ENCODE results near the gene RPL3. TPM values are rescaled to one million over a fixed set of nuclear protein-coding genes. Genes with fewer than 3 reads are reported as not detected.

The RPL3 gene
- 1,959 and 2,032 TPM in 2 replicates for total RNA-seq

GRCh38 chr22:39319284-39320022 lies at the start of gene RPL3:
RPL3 (minus strand) TSS chr22:39319623; CDS start chr22:39319597, 26 bp downstream.

GRCh38 chr22:39349967-39350726 lies 30.7 kb upstream of the RPL3 start, which contains the start of gene SYNGR1:
SYNGR1 (plus strand) TSS chr22:39349991; CDS start chr22:39350011, 20 bp downstream.

Other genes with a start within 250 kb of the RPL3 start
- gene APOBEC3G, start 242.3 kb downstream of the RPL3 start, total RNA-seq, result 8.4 and 20.9 TPM in 2 replicates
- 0.11 TPM in 1 of 2 replicates, not detected in the other for gene APOBEC3H, start 222.4 kb downstream of the RPL3 start, total RNA-seq
- gene CBX7, start 166.9 kb downstream of the RPL3 start, total RNA-seq, result 1.1 and 4.2 TPM in 2 replicates
- 5.7 and 6.2 TPM in 2 replicates for gene PDGFB, start 74.6 kb downstream of the RPL3 start, total RNA-seq
- gene SYNGR1, start 30.4 kb upstream of the RPL3 start, total RNA-seq, result 0.70 TPM in 1 of 2 replicates, not detected in the other
- gene TAB1, start 80.2 kb upstream of the RPL3 start, total RNA-seq, result 14.5 and 20.0 TPM in 2 replicates
- not detected in 2 replicates for gene MGAT3, start 137.4 kb upstream of the RPL3 start, total RNA-seq
- 20.5 and 25.4 TPM in 2 replicates for gene MIEF1, start 182.7 kb upstream of the RPL3 start, total RNA-seq
- gene ATF4, start 200.9 kb upstream of the RPL3 start, total RNA-seq, result 524 and 717 TPM in 2 replicates
- 104 and 162 TPM in 2 replicates for gene RPS19BP1, start 213.1 kb upstream of the RPL3 start, total RNA-seq

All from hair follicular keratinocyte (primary cell).